Suprapubic skin (tissue), 4 donors: ENCODE data around the gene EEF2K.

Source experiments
- POLR2A ChIP-seq, 2 donors: fragments of 450-650 bp; IDR thresholded peaks; one replicate each; pipeline ENCODE4 v1.6.1; 2017; ENCODE audit warnings: antibody characterized with exemption in 2 of 2, mild to moderate bottlenecking in 2 of 2, moderate library complexity in 2 of 2
- POLR2AphosphoS5 ChIP-seq, 3 donors: sonication (generic); formaldehyde crosslinking; IDR thresholded peaks; one replicate each; pipeline ENCODE4 v1.6.1; 2017; ENCODE audit warnings: antibody characterized with exemption in 3 of 3
- TF ChIP-seq, protein P1 (sequence below), 2 donors: fragments of 200-600 bp in 1 of 2; fragments of 450-650 bp in 1 of 2; sonication (generic) in 1 of 2; IDR thresholded peaks; one replicate each; pipeline ENCODE4 v1.5.1; 2016 to 2019; ENCODE audit warnings: antibody characterized with exemption in 2 of 2, mild to moderate bottlenecking in 1 of 2, moderate library complexity in 1 of 2

GRCh38 chr16:22329199-22329695 is 123.2 kb downstream of the EEF2K start:
- TF ChIP-seq POLR2A (IDR thresholded peaks at IDR 0.05) (no peak), POLR2AphosphoS5 (IDR thresholded peaks at IDR 0.05) (no peak)
- TF ChIP-seq, protein P1, sequence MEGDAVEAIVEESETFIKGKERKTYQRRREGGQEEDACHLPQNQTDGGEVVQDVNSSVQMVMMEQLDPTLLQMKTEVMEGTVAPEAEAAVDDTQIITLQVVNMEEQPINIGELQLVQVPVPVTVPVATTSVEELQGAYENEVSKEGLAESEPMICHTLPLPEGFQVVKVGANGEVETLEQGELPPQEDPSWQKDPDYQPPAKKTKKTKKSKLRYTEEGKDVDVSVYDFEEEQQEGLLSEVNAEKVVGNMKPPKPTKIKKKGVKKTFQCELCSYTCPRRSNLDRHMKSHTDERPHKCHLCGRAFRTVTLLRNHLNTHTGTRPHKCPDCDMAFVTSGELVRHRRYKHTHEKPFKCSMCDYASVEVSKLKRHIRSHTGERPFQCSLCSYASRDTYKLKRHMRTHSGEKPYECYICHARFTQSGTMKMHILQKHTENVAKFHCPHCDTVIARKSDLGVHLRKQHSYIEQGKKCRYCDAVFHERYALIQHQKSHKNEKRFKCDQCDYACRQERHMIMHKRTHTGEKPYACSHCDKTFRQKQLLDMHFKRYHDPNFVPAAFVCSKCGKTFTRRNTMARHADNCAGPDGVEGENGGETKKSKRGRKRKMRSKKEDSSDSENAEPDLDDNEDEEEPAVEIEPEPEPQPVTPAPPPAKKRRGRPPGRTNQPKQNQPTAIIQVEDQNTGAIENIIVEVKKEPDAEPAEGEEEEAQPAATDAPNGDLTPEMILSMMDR (IDR thresholded peaks at IDR 0.05) = no peak
